Brain microvascular endothelial cell (primary cell): ENCODE measurements around the gene KLHL17.

Experiments used
- DNase-seq: peaks from one replicate; pipeline ENCODE4 v3.0.0-alpha.2; 2020
- H3K27ac ChIP-seq: fragments of 250-450 bp; sonication (Bioruptor Pico); 2 replicates; pipeline ENCODE4 v1.5.1; 2020; ENCODE audit warnings: mild to moderate bottlenecking, moderate library complexity
- H3K27me3 ChIP-seq: fragments of 250-450 bp; sonication (Bioruptor Pico); replicated peaks from 2 replicates; pipeline ENCODE4 v1.5.1; 2020; ENCODE audit warnings: mild to moderate bottlenecking
- H3K36me3 ChIP-seq: fragments of 250-450 bp; sonication (Bioruptor Pico); replicated peaks from 2 replicates; pipeline ENCODE4 v1.5.1; 2020; ENCODE audit warnings: mild to moderate bottlenecking
- H3K4me3 ChIP-seq: 2 replicates; pipeline ENCODE4 v1.5.1; 2011; ENCODE audit warnings: low read depth, mild to moderate bottlenecking, control low read depth, low read length, moderate library complexity
- CTCF ChIP-seq: IDR thresholded peaks from 2 replicates; pipeline ENCODE4 v1.5.1; 2011; ENCODE audit warnings: low read depth, mild to moderate bottlenecking, moderate library complexity, low read length, control low read depth, inconsistent platforms; ENCODE audit errors: missing control alignments
- in situ Hi-C: cut with HindIII; loops from 2 replicates; pipeline ENCODE4 v1.10.0; 2017; ENCODE audit warnings: low sequenced_read_pairs, low pct_ligation_motif_present

KLHL17 gene

GRCh38 chr1:998995-999724, 38.8 kb downstream of the KLHL17 start:
- no peak for TF ChIP-seq CTCF
- H3K27me3 ChIP-seq, result no peaks in the 10 kb centered on the region
- in situ Hi-C loops, result no loop called here

GRCh38 chr1:999725-1000356, 39.5 kb downstream of the KLHL17 start, which contains the start of gene HES4:
HES4 (minus strand) TSS chr1:1000097; CDS start chr1:999973, 124 bp downstream.
- no peak for TF ChIP-seq CTCF
- in situ Hi-C loops, result no loop called here
- Histone ChIP-seq H3K27ac (peak within 1 kb of the TSS; percentile 97), H3K36me3 (no peaks in the 10 kb centered on the region), H3K4me3 (peak within 1 kb of the TSS; percentile 60), H3K27me3 (no peaks in the 10 kb centered on the region)
- peak; percentile 89 for DNase-seq

More at GRCh38 chr1:998995-999724, 38.8 kb downstream of the KLHL17 start:
- Histone ChIP-seq H3K36me3 (no peaks in the 10 kb centered on the region), H3K27ac (peak overlapping the region; percentile 97), H3K4me3 (peak overlapping the region; percentile 57)
- no peak for DNase-seq

- peak overlapping the region; percentile 97 for H3K27ac ChIP-seq
- in situ Hi-C loops, result no loop called here
Measured at GRCh38 chr1:1000357-1001056, 40.1 kb downstream of the KLHL17 start.

GRCh38 chr1:1001057-1001783, 40.8 kb downstream of the KLHL17 start:
- Histone ChIP-seq H3K4me3 (peak overlapping the region; percentile 60), H3K27ac (peak overlapping the region; percentile 97), H3K36me3 (no peaks in the 10 kb centered on the region), H3K27me3 (no peaks in the 10 kb centered on the region)
- in situ Hi-C loops, result no loop called here
- DNase-seq, result no peak
- no peak for TF ChIP-seq CTCF

More at GRCh38 chr1:1000357-1001056, 40.1 kb downstream of the KLHL17 start:
- no peaks in the 10 kb centered on the region for H3K36me3 ChIP-seq
- no peaks in the 10 kb centered on the region for H3K27me3 ChIP-seq
- peak overlapping the region; percentile 60 for H3K4me3 ChIP-seq
- peak; percentile 82 for DNase-seq
- no peak for TF ChIP-seq CTCF

GRCh38 chr1:1003618-1004419, 43.4 kb downstream of the KLHL17 start:
- in situ Hi-C loops, result no loop called here
- Histone ChIP-seq H3K27ac (no peak overlapping the region), H3K27me3 (no peaks in the 10 kb centered on the region), H3K4me3 (no peak overlapping the region), H3K36me3 (no peaks in the 10 kb centered on the region)
- DNase-seq, result no peak
- no peak for TF ChIP-seq CTCF
